ENCODE data around the gene TMIGD1. TPM values are rescaled to one million over a fixed set of nuclear protein-coding genes. Genes with fewer than 3 reads are reported as not detected.

TMIGD1 gene
- total and polyA plus RNA-seq, 4 donors: not detected

DNA sequence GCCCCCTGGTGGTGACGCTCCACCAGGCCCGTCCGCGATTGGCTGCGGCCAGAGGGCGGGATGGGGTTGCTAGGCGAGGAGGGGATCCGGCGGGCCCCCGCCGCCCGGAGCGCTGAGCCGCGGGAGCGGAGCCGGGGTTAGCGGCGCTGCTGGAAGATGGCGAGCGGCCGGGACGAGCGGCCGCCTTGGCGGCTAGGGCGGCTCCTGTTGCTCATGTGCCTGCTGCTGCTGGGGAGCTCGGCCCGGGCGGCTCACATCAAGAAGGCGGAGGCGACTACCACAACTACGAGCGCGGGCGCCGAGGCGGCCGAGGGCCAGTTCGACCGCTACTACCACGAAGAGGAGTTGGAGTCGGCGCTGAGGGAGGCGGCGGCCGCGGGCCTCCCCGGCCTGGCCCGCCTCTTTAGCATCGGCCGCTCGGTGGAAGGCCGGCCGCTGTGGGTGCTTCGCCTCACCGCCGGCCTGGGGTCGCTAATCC lies 45.0 kb upstream of the TMIGD1 start, which contains the start of gene CPD:
Gene CPD, plus strand, starts transcription at position 103 of the 478 bp plus-strand sequence. Its CDS starts 54 bp downstream, at position 157.
- Histone ChIP-seq H3K9ac (ENCODE audit: insufficient read depth in 1 of 2, low read length in 2 of 2) (peak within 1 kb of the TSS in 1 of 2 donors; percentile 96), H3K4me1 (ENCODE audit: control insufficient read depth in 5 of 5, insufficient read depth in 5 of 5, low read length in 5 of 5) (peaks cover 5 to 55% (median 30%) of the 10 kb centered on the region in 5 donors), H3K4me3 (peak within 1 kb of the TSS; percentile 98), H3K36me3 (ENCODE audit: control insufficient read depth in 4 of 4, insufficient read depth in 4 of 4, low read length in 4 of 4) (no peaks in the 10 kb centered on the region), H3K27me3 (ENCODE audit: control insufficient read depth in 3 of 3, insufficient read depth in 3 of 3, low read length in 2 of 3) (no peaks in the 10 kb centered on the region), H3K9me3 (ENCODE audit: control insufficient read depth in 4 of 4, insufficient read depth in 3 of 4, low read length in 3 of 4) (no peaks in the 10 kb centered on the region), H3K27ac (ENCODE audit: low read depth in 1 of 2, low read length in 1 of 2) (peak within 1 kb of the TSS; percentile 91 to 97)
- ATAC-seq (ENCODE audit: insufficient read depth, low FRiP score) (peak; percentile 96), DNase-seq (peak; percentile 97 to 98 (median 98))
- WGBS, 2 donors: 0 to 1% methylated on average over 55 to 59 of the region's 59 CpGs
- TF ChIP-seq, protein P1, sequence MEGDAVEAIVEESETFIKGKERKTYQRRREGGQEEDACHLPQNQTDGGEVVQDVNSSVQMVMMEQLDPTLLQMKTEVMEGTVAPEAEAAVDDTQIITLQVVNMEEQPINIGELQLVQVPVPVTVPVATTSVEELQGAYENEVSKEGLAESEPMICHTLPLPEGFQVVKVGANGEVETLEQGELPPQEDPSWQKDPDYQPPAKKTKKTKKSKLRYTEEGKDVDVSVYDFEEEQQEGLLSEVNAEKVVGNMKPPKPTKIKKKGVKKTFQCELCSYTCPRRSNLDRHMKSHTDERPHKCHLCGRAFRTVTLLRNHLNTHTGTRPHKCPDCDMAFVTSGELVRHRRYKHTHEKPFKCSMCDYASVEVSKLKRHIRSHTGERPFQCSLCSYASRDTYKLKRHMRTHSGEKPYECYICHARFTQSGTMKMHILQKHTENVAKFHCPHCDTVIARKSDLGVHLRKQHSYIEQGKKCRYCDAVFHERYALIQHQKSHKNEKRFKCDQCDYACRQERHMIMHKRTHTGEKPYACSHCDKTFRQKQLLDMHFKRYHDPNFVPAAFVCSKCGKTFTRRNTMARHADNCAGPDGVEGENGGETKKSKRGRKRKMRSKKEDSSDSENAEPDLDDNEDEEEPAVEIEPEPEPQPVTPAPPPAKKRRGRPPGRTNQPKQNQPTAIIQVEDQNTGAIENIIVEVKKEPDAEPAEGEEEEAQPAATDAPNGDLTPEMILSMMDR (IDR thresholded peaks at IDR 0.05; ENCODE audit: control extremely low read depth, extremely low read depth): no peak

DNA sequence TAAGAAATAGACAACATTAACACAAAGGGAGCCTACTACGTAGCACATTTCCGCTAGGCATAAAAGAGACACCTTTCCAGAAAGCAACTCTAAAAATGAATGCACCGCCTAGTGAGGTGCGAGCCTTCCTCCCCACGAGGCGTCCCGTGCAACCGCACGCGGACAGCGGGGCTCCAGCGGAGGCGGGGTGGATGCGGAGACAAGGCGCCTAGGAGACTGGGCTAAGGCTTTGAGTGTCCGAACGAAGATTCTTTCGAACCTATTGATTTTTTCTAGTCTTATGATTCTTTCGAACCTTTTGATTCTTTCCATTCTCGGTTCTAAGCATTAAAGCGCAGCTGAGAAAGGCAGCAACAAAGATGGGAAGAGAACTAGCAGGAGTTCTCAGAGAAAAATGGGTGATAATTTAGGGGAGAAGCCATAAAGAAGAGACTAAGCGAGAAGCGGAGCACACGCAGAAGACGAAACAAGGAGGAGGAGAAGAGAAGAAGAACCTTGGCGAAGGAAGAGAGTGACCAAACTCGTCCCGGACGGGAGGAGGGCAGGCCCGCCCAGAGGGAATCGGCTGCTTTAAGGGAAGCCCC lies 44.5 kb upstream of the TMIGD1 start:
- DNase-seq (peak in 2 of 3 donors; percentile 47 to 61), ATAC-seq (ENCODE audit: insufficient read depth, low FRiP score) (no peak)
- H3K4me1 ChIP-seq (ENCODE audit: control insufficient read depth in 5 of 5, insufficient read depth in 5 of 5, low read length in 5 of 5): peaks cover 5 to 54% (median 30%) of the 10 kb centered on the region in 5 donors

DNA sequence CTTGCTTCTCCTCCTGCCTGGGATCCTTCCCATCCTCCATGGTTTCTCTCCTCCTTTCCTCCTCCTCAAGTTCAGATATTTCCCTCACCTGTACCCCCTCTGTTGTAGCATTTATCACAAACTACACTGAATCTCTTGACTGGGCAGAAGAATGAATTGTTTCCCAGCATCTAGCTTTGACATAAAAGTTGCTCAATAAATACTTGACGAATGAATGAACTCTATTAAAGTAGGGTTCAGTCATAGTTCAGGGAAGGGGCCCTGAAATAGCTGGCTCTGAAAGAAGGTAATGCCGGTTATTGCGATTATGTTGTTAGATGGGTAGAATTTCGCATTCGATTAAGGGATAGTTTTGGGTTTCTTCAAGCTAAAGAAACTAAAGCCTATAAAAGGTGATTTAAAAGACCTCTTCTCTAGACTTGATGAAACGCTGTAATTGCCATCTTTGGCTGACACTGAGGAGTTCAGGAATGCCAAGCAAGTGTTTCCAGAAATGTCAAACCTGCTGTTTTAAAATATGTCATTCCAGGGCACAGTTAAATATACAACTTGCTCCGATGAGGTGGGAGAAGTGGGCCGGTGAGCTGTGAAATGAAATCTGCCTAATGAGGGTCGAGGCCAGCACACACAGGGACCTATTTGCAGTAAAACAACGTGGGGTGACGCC lies 43.9 kb upstream of the TMIGD1 start:
- H3K4me3 ChIP-seq: no peak overlapping the region
- TF ChIP-seq, protein P1 (IDR thresholded peaks at IDR 0.05; ENCODE audit: control extremely low read depth, extremely low read depth): no peak
- peak; percentile 17 to 53 (median 20) for DNase-seq
- H3K4me1 ChIP-seq (ENCODE audit: control insufficient read depth in 5 of 5, insufficient read depth in 5 of 5, low read length in 5 of 5): peaks cover 5 to 48% (median 30%) of the 10 kb centered on the region in 5 donors
- no peak for ATAC-seq (ENCODE audit: insufficient read depth, low FRiP score)
- H3K9me3 ChIP-seq (ENCODE audit: control insufficient read depth in 4 of 4, insufficient read depth in 3 of 4, low read length in 3 of 4): no peaks in the 10 kb centered on the region
- 62 to 64% methylated on average over 11 of the region's 11 CpGs for WGBS, 2 donors
- no peaks in the 10 kb centered on the region for H3K27me3 ChIP-seq (ENCODE audit: control insufficient read depth in 3 of 3, insufficient read depth in 3 of 3, low read length in 2 of 3)
- peak overlapping the region in 1 of 2 donors; percentile 97 for H3K27ac ChIP-seq (ENCODE audit: low read depth in 1 of 2, low read length in 1 of 2)
- peak overlapping the region in 1 of 2 donors; percentile 96 for H3K9ac ChIP-seq (ENCODE audit: insufficient read depth in 1 of 2, low read length in 2 of 2)
- H3K36me3 ChIP-seq (ENCODE audit: control insufficient read depth in 4 of 4, insufficient read depth in 4 of 4, low read length in 4 of 4): no peaks in the 10 kb centered on the region

More for the DNA sequence above, 44.5 kb upstream of the TMIGD1 start:
- Histone ChIP-seq H3K27me3 (ENCODE audit: control insufficient read depth in 3 of 3, insufficient read depth in 3 of 3, low read length in 2 of 3) (no peaks in the 10 kb centered on the region), H3K36me3 (ENCODE audit: control insufficient read depth in 4 of 4, insufficient read depth in 4 of 4, low read length in 4 of 4) (no peaks in the 10 kb centered on the region), H3K27ac (ENCODE audit: low read depth in 1 of 2, low read length in 1 of 2) (peak overlapping the region; percentile 48 to 97), H3K4me3 (peak overlapping the region; percentile 26), H3K9ac (ENCODE audit: insufficient read depth in 1 of 2, low read length in 2 of 2) (peak overlapping the region in 1 of 2 donors; percentile 96), H3K9me3 (ENCODE audit: control insufficient read depth in 4 of 4, insufficient read depth in 3 of 4, low read length in 3 of 4) (no peaks in the 10 kb centered on the region)
- 1 to 3% methylated on average over 31 of the region's 31 CpGs for WGBS, 2 donors
- TF ChIP-seq, protein P1 (IDR thresholded peaks at IDR 0.05; ENCODE audit: control extremely low read depth, extremely low read depth): no peak
